IgD-negative memory B cell (primary cell): Measurements from ENCODE around the gene GP9. TPM values are rescaled to one million over a fixed set of nuclear protein-coding genes. Genes with fewer than 3 reads are reported as not detected.

Source experiments
- H3K27ac Mint-ChIP-seq, 3 donors: one replicate each; pipeline ENCODE4 v1.8.0; 2020 to 2022; ENCODE audit warnings: mild to moderate bottlenecking in 3 of 3, mixed read lengths in 3 of 3, moderate library complexity in 1 of 3
- H3K27me3 Mint-ChIP-seq: one replicate; pipeline ENCODE4 v1.8.0; 2021; ENCODE audit warnings: mixed read lengths
- H3K36me3 Mint-ChIP-seq: one replicate; pipeline ENCODE4 v1.8.0; 2020; ENCODE audit warnings: mild to moderate bottlenecking, mixed read lengths
- H3K4me1 Mint-ChIP-seq, 3 donors: one replicate each; pipeline ENCODE4 v1.8.0; 2020 to 2022; ENCODE audit warnings: mixed read lengths in 3 of 3, mild to moderate bottlenecking in 1 of 3
- H3K4me3 Mint-ChIP-seq, 4 donors: one replicate each; pipeline ENCODE4 v1.8.0; 2020 to 2022; ENCODE audit warnings: mild to moderate bottlenecking in 4 of 4, mixed read lengths in 4 of 4, moderate library complexity in 3 of 4
- H3K9me3 Mint-ChIP-seq, 3 donors: one replicate each; pipeline ENCODE4 v1.8.0; 2020 to 2021; ENCODE audit warnings: mixed read lengths in 3 of 3, mild to moderate bottlenecking in 1 of 3
- polyA plus RNA-seq: library from polyadenylated mRNA; unstranded; fragments of 300-500 nt; fragmentation: Illumina TruSeq; gene quantifications from one replicate; pipeline ENCODE4 v1.2.3, GENCODE V29; 2021

GP9 gene
- polyA plus RNA-seq, 1 donor from 2014 or later: 4.3 TPM

GRCh38 chr3:129034642-129035041, 25.9 kb upstream of the GP9 start:
- H3K27me3 Mint-ChIP-seq: peaks cover 12% of the 10 kb centered on the region
- H3K9me3 Mint-ChIP-seq: no peaks in the 10 kb centered on the region
- peak overlapping the region in 1 of 3 donors; percentile 68 for H3K27ac Mint-ChIP-seq
- no peaks in the 10 kb centered on the region for H3K4me1 Mint-ChIP-seq
- no peak overlapping the region for H3K4me3 Mint-ChIP-seq
- no peaks in the 10 kb centered on the region for H3K36me3 Mint-ChIP-seq

- no peaks in the 10 kb centered on the region for H3K36me3 Mint-ChIP-seq
- H3K4me1 Mint-ChIP-seq: peaks cover 0 to 2% (median 0%) of the 10 kb centered on the region in 3 donors
- H3K9me3 Mint-ChIP-seq: no peaks in the 10 kb centered on the region
- no peak overlapping the region for H3K4me3 Mint-ChIP-seq
- H3K27me3 Mint-ChIP-seq: peaks cover 20% of the 10 kb centered on the region
- H3K27ac Mint-ChIP-seq: no peak overlapping the region
Observed at GRCh38 chr3:129035360-129036221, 25.0 kb upstream of the GP9 start.

DNA sequence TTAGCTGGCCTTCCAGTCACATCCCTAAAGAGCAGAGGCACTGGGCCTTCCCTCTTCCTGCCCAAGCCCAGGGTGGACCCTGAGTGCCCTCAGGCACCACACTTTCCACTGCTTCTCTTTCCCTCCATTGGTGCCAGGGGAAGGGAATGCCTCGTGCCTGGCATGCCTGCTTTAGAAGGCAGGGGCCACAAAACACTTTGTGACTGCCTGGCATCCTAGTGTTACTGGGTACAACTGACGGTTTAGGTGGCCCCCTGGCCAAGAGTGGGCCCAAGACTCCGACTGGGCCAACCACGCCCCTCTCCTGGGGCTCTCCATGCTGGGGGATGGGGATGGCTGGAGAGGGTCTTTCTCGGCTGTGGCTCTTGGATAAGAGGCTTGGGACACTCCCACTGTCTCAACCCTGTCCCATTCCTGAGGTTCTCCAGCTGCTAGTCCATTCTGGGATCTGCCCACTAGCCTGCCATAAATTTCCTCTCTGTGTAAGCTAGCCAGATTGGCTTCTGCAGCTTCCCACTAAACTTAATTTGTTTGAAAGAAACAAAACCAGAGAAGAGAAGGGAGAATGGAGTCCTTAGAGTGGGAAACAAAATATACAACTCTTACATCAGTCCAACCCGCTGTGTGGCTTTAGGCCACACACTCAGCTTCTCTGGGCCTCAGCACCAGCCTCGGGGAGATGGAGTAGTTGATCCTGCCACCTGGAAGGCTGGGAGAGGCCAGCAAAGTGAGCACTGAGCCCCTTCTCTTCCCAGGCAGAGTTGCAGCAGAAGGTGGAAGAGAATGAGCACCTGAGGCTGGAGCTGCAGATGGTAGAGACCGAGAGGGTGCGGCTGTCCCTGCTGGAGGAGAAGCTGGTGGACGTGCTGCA, 24.1 kb upstream of the GP9 start:
- no peak overlapping the region for H3K4me3 Mint-ChIP-seq
- H3K36me3 Mint-ChIP-seq: no peaks in the 10 kb centered on the region

DNA sequence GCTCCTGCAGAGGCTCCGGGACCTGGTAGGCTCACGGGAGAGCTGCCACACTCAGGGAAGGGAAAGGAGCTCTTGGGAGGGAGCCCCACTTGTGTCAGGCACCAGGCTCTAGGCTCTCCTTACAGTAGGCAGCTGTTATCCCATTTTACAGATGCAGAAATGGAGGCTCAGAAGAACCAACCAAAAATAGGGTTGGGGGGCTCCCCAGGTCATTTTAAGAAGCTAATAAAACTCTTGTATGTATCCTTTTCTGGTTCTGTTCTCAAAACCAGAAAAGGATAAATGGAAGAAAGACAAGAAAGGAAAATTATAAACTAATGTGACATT, 23.5 kb upstream of the GP9 start:
- Mint-ChIP-seq H3K27me3 (peaks cover 25% of the 10 kb centered on the region), H3K4me3 (no peak overlapping the region), H3K4me1 (peaks cover 0 to 2% (median 0%) of the 10 kb centered on the region in 3 donors), H3K36me3 (no peaks in the 10 kb centered on the region), H3K27ac (no peak overlapping the region), H3K9me3 (peaks cover 0 to 3% (median 1%) of the 10 kb centered on the region in 3 donors)

More for the DNA sequence above, 24.1 kb upstream of the GP9 start:
- Mint-ChIP-seq H3K27me3 (peaks cover 24% of the 10 kb centered on the region), H3K9me3 (no peaks in the 10 kb centered on the region), H3K27ac (no peak overlapping the region), H3K4me1 (peaks cover 0 to 2% (median 0%) of the 10 kb centered on the region in 3 donors)

DNA sequence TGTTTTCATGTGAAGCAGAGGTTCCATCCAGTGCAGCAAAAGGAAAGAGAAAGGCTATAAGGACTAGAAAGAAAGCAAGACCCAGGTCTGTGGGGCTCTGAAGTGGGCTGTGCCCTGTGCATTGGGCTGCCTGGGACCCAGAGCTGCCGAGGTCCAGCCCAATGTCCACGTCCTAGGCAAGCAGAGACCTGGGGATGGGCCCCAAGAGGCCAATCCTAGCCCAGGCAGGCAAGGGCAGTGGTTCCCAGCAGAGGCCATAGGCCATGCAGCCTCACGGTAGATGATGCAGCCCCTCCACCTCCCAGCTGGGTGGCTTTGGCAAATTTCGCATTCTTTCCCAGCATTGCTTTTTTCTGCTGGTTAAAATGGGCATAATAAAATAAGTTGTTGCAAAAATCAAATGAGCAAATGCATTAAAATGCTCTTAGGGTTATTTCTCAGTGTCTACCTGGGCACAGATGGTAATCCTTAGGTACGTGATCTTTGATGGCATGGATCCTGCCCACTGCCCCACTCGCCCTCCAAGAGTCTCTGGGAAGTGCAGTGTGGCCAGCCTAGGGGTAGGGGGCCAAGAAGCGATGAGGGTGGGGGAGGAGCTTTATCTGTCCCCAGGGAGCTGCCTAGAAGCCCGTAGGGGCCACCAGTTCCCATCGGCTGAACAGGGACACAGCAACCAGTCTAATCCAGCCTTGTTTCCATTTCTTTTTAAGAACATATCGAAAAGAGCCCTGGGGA, 22.3 kb upstream of the GP9 start:
- Mint-ChIP-seq H3K4me3 (peak overlapping the region in 1 of 4 donors; percentile 17), H3K36me3 (no peaks in the 10 kb centered on the region), H3K4me1 (peaks cover 0 to 2% (median 0%) of the 10 kb centered on the region in 3 donors), H3K27ac (no peak overlapping the region), H3K27me3 (peaks cover 33% of the 10 kb centered on the region), H3K9me3 (peaks cover 6 to 8% (median 6%) of the 10 kb centered on the region in 3 donors)

GRCh38 chr3:129039271-129040038, 21.1 kb upstream of the GP9 start:
- H3K4me3 Mint-ChIP-seq: no peak overlapping the region
- H3K27me3 Mint-ChIP-seq: peaks cover 33% of the 10 kb centered on the region
- peaks cover 4% of the 10 kb centered on the region for H3K36me3 Mint-ChIP-seq
- H3K27ac Mint-ChIP-seq: peak overlapping the region in 1 of 3 donors; percentile 48
- peaks cover 6 to 14% (median 11%) of the 10 kb centered on the region in 3 donors for H3K9me3 Mint-ChIP-seq
- H3K4me1 Mint-ChIP-seq: peaks cover 0 to 2% (median 0%) of the 10 kb centered on the region in 3 donors

DNA sequence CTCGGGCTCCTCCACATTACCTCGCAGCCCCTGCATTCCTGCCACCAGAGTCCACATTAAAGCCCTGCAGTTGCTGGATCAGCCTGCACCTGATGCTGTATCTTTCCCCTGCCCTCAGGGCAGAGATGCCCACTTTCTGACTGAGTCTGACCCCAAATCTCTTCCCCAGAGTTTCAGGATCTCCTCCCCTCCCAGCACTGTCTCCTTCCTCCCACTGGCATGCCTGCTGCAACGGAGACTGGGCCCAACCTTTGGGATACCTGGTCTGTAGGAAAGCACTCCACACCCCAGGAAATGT, 20.6 kb upstream of the GP9 start:
- Mint-ChIP-seq H3K27ac (no peak overlapping the region), H3K4me1 (peaks cover 0 to 2% (median 0%) of the 10 kb centered on the region in 3 donors)

GRCh38 chr3:129040579-129041300, 19.8 kb upstream of the GP9 start:
- H3K4me1 Mint-ChIP-seq: peaks cover 0 to 2% (median 2%) of the 10 kb centered on the region in 3 donors
- H3K27ac Mint-ChIP-seq: no peak overlapping the region
- H3K36me3 Mint-ChIP-seq: peaks cover 8% of the 10 kb centered on the region
- no peak overlapping the region for H3K4me3 Mint-ChIP-seq
- peaks cover 37% of the 10 kb centered on the region for H3K27me3 Mint-ChIP-seq
- H3K9me3 Mint-ChIP-seq: peaks cover 8 to 14% (median 14%) of the 10 kb centered on the region in 3 donors

More for the DNA sequence above, 20.6 kb upstream of the GP9 start:
- H3K36me3 Mint-ChIP-seq: peaks cover 8% of the 10 kb centered on the region
- H3K9me3 Mint-ChIP-seq: peaks cover 6 to 14% (median 14%) of the 10 kb centered on the region in 3 donors
- peaks cover 36% of the 10 kb centered on the region for H3K27me3 Mint-ChIP-seq
- H3K4me3 Mint-ChIP-seq: no peak overlapping the region

- peaks cover 12 to 19% (median 18%) of the 10 kb centered on the region in 3 donors for H3K9me3 Mint-ChIP-seq
- H3K4me3 Mint-ChIP-seq: peak overlapping the region in 1 of 4 donors; percentile 21
- H3K36me3 Mint-ChIP-seq: peaks cover 8% of the 10 kb centered on the region
- no peak overlapping the region for H3K27ac Mint-ChIP-seq
- peaks cover 24% of the 10 kb centered on the region for H3K27me3 Mint-ChIP-seq
- H3K4me1 Mint-ChIP-seq: peaks cover 0 to 2% (median 0%) of the 10 kb centered on the region in 3 donors
Observed at GRCh38 chr3:129045675-129046036, 14.9 kb upstream of the GP9 start.

DNA sequence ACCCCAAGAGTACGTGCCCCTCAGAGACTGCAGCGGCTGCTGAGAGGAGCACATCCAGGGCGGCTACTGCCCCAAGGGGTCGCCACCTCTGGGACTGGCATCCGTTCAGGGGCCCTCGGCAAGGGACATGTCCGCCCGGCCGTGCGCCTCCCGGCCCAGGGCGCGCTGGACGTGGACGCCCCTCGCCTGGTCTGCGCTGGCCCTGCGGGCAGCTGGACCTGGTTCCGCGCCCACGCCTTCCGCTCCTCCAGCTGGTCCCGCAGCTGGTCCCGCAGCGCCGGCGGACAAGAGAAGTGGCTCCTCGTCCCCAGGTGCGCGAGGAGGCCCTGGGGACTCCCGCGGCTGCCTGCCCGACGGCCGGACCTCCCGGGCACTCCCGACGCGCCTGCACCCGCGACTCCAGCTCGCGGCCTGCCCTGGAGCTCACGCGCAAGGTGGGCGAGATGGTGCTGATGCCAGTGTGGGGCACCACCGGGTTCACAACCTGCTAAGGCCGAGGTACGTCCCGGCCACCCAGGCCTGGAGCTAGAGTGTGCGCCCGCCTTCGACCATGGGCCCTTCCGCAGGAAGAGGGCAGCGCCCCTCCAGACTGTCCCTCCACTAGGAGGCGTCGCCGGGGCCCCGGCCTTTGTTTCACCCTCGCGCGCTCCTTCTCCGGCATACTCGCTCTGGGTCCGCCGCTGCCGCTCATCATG, 14.4 kb upstream of the GP9 start:
- Mint-ChIP-seq H3K4me3 (no peak overlapping the region), H3K27me3 (peaks cover 23% of the 10 kb centered on the region), H3K4me1 (peaks cover 0 to 2% (median 0%) of the 10 kb centered on the region in 3 donors)

DNA sequence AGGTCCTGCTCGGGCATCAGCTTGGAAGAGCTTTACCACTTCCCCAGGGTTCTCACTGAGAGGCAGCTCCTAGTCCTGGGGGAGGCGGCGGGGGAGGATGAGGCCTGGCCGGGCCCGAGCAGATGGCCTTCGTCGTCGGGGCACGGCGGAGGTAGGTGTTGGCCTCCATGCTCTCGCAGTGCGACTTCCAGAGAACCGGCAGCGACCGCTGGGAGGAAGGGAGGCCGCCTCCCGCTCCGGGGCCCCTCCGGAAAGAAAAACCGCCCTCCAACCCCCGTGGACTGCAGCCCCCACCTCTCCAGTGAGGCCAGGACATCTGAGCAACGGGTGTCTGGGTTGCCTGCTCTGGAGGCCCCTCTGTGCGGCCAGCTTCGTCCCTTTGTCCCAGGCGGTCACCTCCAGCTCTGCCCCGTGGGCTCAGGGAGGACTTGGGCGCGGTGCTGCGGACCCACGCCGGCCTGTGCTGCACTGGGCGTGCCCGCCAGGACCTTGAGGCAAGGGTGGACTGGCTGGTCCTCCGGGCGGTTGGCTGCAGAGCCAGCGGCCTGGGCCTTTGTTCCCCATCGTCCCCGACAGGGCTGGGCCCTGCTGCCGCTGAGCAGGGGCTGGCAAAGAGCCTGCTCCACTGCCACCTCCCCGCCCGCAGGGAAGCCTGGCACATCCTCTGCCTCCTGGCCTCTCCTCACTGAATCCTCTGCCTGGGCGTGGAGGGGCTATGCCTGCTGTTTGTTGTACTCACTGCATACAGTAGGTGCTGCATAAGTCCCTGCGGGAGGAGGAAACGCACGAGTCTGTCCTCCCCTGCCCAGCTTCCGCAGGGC, 13.6 kb upstream of the GP9 start:
- Mint-ChIP-seq H3K27me3 (peaks cover 19% of the 10 kb centered on the region), H3K27ac (peak overlapping the region in 1 of 3 donors; percentile 91), H3K4me3 (no peak overlapping the region), H3K36me3 (peaks cover 8% of the 10 kb centered on the region), H3K9me3 (peaks cover 12 to 19% (median 16%) of the 10 kb centered on the region in 3 donors), H3K4me1 (peaks cover 0 to 2% (median 0%) of the 10 kb centered on the region in 3 donors)

More for the DNA sequence above, 14.4 kb upstream of the GP9 start:
- H3K36me3 Mint-ChIP-seq: peaks cover 8% of the 10 kb centered on the region
- H3K9me3 Mint-ChIP-seq: peaks cover 12 to 19% (median 18%) of the 10 kb centered on the region in 3 donors
- H3K27ac Mint-ChIP-seq: no peak overlapping the region

- Mint-ChIP-seq H3K27ac (peak overlapping the region in 1 of 3 donors; percentile 91), H3K27me3 (peaks cover 14% of the 10 kb centered on the region), H3K4me1 (peaks cover 0 to 2% (median 0%) of the 10 kb centered on the region in 3 donors), H3K4me3 (no peak overlapping the region), H3K36me3 (peaks cover 8% of the 10 kb centered on the region), H3K9me3 (peaks cover 9 to 13% (median 13%) of the 10 kb centered on the region in 3 donors)
Observed at GRCh38 chr3:129047553-129047839, 13.1 kb upstream of the GP9 start.
